Measurements from ENCODE around the gene TDP2. TPM values are rescaled to one million over a fixed set of nuclear protein-coding genes. Genes with fewer than 3 reads are reported as not detected.

TDP2 gene
- total and polyA plus RNA-seq, 9 of the 15 experiments (the other 6 are each of a cell fraction or from before 2014, with no cell fraction given) = 27.7 to 60.1 (median 31.8) TPM

- ChIA-PET CTCF (ENCODE audit: low intra/inter-chr PET ratio) (no interaction called here), POLR2A (interaction anchor here (0.6 to 1.9 kb wide), 3 partner anchors 9 to 445 kb away, joined by 3 to 6 read pairs (median 3); no protein-coding TSS in a partner anchor)
- Histone ChIP-seq H3K9me1 (ENCODE audit: control insufficient read depth, insufficient read depth, low read length) (no peaks in the 10 kb centered on the region), H3K4me3 (no peak overlapping the region), H2AFZ (ENCODE audit: low read depth, low read length) (no peak overlapping the region), H3K9me3 (replicated peaks; ENCODE audit: control insufficient read depth, insufficient read depth, low read depth, low read length) (no peaks in the 10 kb centered on the region), H3K27ac (ENCODE audit: extremely low read depth, low read depth, low read length) (no peak overlapping the region), H3K9ac (ENCODE audit: insufficient read depth in 1 of 2, low read depth in 2 of 2, low read length in 2 of 2) (no peak overlapping the region), H3K27me3 (ENCODE audit: control insufficient read depth in 2 of 2, insufficient read depth in 2 of 2, low read length in 2 of 2) (no peaks in the 10 kb centered on the region), H4K20me1 (replicated peaks; ENCODE audit: control insufficient read depth, insufficient read depth, low read length) (no peaks in the 10 kb centered on the region), H3K4me2 (ENCODE audit: insufficient read depth, low read length) (no peak overlapping the region), H3K36me3 (ENCODE audit: control insufficient read depth, insufficient read depth, low read length) (peaks cover 3% of the 10 kb centered on the region; the same call in 1 of the 3 replicates), H3K4me1 (replicated peaks in 1 of 2; ENCODE audit: control insufficient read depth in 2 of 2, insufficient read depth in 2 of 2, low read length in 2 of 2) (peaks cover 4 to 7% of the 10 kb centered on the region in 2 experiments; a peak in 3 of 5 replicates), H3K79me2 (ENCODE audit: control insufficient read depth, insufficient read depth, low read length) (peaks cover 3% of the 10 kb centered on the region; the same call in 1 of the 3 replicates)
- intact Hi-C loops (cut with micrococcal nuclease) (no loop called here), in situ Hi-C loops (cut with MboI) (no loop called here)
- BruUV-seq (replicated peaks) = no TSS peak
- ATAC-seq = peak; percentile 34; the same call in 2 of the 3 replicates
- WGBS (ENCODE audit: insufficient coverage, low coverage, missing lambda C conversion rate) = 54% methylated on average over 12 of the region's 12 CpGs
- DNase-seq (ENCODE audit: extremely low read depth in 1 of 4, low spot score in 3 of 4) = peak in 1 of 4 experiments; percentile 33
- FAIRE-seq = peak; percentile 60
- TF ChIP-seq CBFA2T3 (IDR thresholded peaks at IDR 0.05) (0 out of 2 replicates have a peak, but pooled peaks have one; percentile 29), MTA2 (IDR thresholded peaks at IDR 0.05; ENCODE audit: low read depth) (0 out of 2 replicates have a peak, but pooled peaks have one; percentile 29), TCF3 (CRISPR knock-in tag; IDR thresholded peaks at IDR 0.05) (0 out of 2 replicates have a peak, but pooled peaks have one; percentile 39), HOXB6 (CRISPR knock-in tag; IDR thresholded peaks at IDR 0.05; ENCODE audit: borderline replicate concordance) (no peak), POLR2H (tag; IDR thresholded peaks at IDR 0.05; ENCODE audit: low read depth) (no peak), POLR2A (conservative IDR thresholded peaks at IDR 0.05) (no peak), DPF2 (IDR thresholded peaks at IDR 0.05) (peak; percentile 51; the same call in 1 of the 2 replicates), ZBTB49 (CRISPR knock-in tag; IDR thresholded peaks at IDR 0.05; ENCODE audit: borderline replicate concordance) (no peak), KLF6 (CRISPR knock-in tag; IDR thresholded peaks at IDR 0.05; ENCODE audit: borderline replicate concordance) (no peak), ZNF436 (CRISPR knock-in tag; IDR thresholded peaks at IDR 0.05) (no peak), NCOA2 (IDR thresholded peaks at IDR 0.05; ENCODE audit: partially characterized antibody in 2 of 2) (no peak), FOXP1 (CRISPR knock-in tag; IDR thresholded peaks at IDR 0.05) (no peak), ZNF277 (CRISPR knock-in tag; IDR thresholded peaks at IDR 0.05; ENCODE audit: borderline replicate concordance) (no peak), SMARCA4 (IDR thresholded peaks at IDR 0.05) (peak; percentile 36; the same call in 1 of the 2 replicates), DEAF1 (CRISPR knock-in tag; IDR thresholded peaks at IDR 0.05) (no peak), ARID1B (IDR thresholded peaks at IDR 0.05) (peak; percentile 50), EP300 (IDR thresholded peaks at IDR 0.05; ENCODE audit: low read length) (peak; percentile 30; the same call in 1 of the 2 replicates)
Observed at GRCh38 chr6:24683297-24684296, 16.9 kb upstream of the TDP2 start.
